ENCODE data around the gene HS6ST2. TPM values are rescaled to one million over a fixed set of nuclear protein-coding genes. Genes with fewer than 3 reads are reported as not detected.

HS6ST2 gene
- total RNA-seq, 4 donors from 2014 or later = 0.22 to 0.34 (median 0.33) TPM; not detected in 1

DNA sequence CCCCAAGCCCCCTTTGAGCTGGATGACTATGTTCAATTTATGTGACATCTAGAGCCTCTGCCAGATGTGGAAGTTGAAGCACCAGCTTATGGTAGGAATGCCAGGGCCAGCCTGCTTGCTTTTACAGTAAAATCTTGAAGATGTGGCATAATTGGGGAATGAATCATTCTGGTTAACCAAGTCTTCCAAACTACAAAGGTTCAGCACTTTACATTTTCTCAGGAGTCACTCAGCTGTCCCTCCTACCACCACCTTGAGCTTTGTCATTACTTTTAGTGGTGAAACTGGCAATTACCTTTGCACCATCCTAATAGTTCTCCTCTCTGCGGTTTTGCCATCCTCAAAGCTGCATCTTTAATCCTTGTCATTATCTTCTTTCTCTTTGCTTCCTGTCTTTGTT, 172.2 kb downstream of the HS6ST2 start:
- TF ChIP-seq, protein P1, sequence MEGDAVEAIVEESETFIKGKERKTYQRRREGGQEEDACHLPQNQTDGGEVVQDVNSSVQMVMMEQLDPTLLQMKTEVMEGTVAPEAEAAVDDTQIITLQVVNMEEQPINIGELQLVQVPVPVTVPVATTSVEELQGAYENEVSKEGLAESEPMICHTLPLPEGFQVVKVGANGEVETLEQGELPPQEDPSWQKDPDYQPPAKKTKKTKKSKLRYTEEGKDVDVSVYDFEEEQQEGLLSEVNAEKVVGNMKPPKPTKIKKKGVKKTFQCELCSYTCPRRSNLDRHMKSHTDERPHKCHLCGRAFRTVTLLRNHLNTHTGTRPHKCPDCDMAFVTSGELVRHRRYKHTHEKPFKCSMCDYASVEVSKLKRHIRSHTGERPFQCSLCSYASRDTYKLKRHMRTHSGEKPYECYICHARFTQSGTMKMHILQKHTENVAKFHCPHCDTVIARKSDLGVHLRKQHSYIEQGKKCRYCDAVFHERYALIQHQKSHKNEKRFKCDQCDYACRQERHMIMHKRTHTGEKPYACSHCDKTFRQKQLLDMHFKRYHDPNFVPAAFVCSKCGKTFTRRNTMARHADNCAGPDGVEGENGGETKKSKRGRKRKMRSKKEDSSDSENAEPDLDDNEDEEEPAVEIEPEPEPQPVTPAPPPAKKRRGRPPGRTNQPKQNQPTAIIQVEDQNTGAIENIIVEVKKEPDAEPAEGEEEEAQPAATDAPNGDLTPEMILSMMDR (IDR thresholded peaks at IDR 0.05; ENCODE audit: low read depth) = no peak

DNA sequence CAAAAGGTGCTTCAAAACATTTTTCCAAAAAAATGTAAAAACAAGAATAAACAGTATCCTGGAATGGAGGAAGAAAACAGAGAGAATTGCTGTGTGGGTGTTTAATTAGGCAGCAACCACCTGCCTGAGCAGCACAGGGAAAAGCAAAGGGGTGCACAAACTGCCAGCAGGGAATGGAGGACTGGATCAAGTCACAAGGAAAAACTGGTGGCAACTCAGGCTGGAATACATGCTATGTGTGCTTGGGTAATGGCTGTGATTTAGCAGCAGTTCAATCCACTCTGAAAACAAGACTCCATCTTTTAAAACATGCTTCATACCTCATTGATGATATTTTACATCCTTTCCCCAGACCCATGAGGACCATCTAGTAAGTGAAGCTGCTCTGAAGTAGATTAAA, 179.5 kb downstream of the HS6ST2 start:
- TF ChIP-seq, protein P1 (IDR thresholded peaks at IDR 0.05; ENCODE audit: low read depth) = no peak

DNA sequence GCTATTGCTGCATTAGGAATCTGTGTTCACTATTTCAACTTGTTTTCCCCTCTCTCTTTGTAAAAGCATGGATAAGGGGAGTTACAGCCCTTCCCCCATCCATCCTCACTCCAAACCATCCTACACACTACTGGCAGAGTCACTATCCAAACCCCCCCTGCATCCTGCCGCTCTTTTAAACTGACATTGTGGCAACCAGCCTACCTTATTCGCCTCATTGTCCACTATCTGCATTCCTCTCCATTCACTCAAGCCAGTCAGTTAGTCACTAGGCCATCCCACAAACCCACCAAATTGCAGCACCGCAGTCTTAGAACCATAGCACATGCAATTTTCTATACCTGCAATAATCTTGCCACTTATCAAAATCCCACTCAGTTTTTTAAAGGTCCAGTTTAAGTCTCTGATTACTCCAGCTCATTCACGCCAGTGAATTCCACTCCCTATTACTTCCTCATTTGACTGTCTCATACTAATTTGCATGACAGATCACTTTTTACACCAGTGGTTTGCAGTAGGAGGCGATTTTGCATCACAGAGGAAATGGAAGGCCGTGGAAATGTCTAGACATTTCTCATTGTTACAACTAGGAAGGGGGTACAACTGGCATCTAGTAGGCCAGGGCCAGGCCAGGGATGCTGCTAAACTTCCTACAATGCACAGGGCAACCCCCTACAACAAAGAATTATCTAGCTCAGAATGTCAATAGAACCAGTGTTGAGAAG, 181.8 kb downstream of the HS6ST2 start:
- TF ChIP-seq, protein P1 (IDR thresholded peaks at IDR 0.05; ENCODE audit: low read depth) = no peak

DNA sequence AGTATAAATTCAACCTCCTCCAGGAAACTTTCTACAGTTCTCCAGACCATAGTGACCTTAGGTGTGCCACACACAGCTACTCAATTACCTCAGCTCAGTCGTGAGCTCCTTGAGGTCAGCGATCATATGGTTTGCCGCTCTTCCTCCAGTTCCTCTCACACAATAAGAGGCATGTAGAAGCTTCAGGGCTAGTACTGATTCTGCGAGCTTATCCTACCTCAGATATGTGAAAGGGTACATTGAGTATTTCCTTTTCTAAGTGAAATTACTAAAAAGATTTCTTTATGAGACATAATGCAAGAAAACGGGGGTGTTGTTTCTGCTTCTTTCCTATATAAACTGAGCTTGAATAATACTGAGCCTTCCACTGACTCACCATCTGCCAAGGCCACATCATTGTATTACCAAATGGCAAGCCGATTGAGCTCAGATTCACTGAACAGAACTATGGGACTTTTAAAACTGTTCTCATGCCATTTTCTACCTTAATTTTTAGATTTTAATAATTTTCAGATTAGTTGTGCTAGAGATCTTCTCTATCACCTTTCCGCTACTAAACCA, 183.1 kb downstream of the HS6ST2 start:
- TF ChIP-seq, protein P1 (IDR thresholded peaks at IDR 0.05; ENCODE audit: low read depth) = no peak

DNA sequence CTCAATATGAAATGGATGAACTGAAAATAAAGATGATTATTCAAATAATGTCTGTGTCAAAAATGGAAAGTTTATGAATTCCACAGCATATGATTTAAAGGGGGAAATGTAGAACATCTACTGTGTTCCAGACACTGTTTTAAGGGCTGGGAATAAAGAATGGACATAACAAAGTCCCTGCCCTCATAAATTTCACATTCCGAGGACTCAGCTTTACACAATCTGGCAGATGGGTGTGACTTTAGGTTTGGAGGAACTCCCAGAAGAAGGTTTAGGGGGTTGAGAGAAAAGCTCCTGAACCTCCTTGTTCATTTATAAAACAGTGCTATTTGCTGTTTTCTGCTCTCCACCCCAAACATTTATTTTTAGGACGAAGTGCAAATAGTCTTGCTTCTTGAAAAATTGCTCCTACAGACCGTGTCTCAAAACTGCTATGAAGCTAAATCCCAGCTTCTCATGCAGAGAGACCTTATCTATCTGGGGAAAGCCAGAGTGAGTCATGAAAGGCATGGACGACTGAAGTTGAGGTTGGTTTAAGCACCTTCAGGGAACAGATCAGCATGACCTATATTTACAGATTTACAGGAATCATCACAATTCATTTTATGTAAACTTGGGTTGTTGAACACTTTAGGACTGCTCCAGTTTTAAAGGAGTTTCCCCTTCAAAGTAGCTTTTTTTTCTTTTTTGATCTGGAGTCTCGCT, 184.3 kb downstream of the HS6ST2 start:
- TF ChIP-seq, protein P1 (IDR thresholded peaks at IDR 0.05; ENCODE audit: low read depth) = no peak

DNA sequence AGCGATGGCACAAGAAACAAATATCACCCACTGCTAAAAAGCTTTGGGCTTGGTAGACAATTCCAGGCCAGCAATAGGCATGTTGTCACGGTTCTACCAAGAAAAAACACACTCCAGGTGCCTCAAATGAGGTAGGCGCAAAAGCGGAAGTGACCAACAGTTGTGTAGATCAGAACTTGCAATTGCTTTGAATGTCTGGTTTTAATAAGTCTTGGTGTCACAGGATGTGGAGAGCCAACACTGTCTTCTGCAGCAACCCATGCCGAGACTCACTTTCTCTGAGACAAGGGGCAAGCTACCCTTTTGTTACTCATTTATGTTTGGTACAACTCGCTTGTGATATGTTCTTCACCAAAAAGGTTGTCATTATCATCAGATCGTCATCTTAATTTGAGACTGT, 188.8 kb downstream of the HS6ST2 start:
- TF ChIP-seq, protein P1 (IDR thresholded peaks at IDR 0.05; ENCODE audit: low read depth) = no peak

DNA sequence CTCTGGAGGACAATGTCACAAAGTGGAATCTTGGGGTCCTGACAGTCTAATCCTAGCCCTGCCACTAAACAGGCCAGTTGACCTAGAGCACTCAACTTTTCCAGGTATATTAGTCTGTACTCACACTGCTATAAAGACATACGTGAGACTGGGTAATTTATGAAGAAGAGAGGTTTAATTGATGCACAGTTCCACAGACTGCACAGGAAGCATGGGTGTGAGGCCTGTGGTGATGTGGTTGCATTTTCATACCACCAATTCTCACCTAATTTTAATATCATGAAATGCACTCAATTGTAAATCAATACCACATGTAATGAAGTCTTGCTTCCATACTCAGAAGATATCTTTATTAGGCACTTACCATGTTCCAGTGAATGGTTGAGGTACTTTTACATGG, 192.0 kb downstream of the HS6ST2 start:
- TF ChIP-seq, protein P1 (IDR thresholded peaks at IDR 0.05; ENCODE audit: low read depth) = no peak

All from subcutaneous adipose tissue (tissue), 4 donors.